ENCODE data around the gene DLEC1. TPM values are rescaled to one million over a fixed set of nuclear protein-coding genes. Genes with fewer than 3 reads are reported as not detected.

The DLEC1 gene
- total RNA-seq, 1 donor from 2014 or later, result not detected

DNA sequence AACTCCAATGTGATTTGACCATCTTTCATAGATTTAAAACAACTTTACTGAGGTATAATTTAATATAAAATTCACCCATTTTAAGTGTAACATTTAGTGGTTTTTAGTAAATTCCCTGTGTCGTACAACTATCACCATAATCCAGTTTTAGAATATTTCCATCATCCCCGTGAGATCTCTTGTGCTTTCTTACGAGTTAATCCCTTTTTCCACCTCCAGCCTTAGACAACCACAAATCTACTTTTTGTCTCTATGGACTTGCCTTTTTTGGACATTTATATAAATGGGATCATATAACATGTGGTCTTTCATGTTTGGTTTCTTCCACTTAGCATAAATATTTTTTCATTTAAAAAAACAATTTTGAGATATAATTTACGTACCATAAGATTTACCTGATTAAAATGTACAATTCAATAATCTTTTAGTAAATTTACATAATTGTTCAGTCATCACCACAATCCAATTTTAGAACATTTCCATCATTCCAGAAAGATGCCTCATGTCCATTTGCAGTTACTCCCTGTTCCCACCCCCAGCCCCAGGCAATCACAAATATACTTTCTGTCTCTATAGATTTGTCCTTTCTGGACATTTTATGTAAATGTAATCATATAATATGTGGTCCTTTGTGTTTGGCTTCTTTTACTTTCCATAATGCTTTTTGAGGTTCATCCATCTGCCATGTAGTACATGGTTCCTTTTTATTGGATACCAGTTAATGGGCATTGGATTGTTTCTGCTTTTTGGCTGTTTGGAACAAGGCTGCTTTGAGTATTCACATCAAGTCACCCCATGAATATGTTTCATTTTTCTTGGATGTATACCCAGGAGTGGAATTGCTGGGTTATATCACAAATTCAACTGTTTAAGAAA, 129.4 kb downstream of the DLEC1 start:
- no peak for DNase-seq (ENCODE audit: extremely low read depth, low read depth, low spot score)

DNA sequence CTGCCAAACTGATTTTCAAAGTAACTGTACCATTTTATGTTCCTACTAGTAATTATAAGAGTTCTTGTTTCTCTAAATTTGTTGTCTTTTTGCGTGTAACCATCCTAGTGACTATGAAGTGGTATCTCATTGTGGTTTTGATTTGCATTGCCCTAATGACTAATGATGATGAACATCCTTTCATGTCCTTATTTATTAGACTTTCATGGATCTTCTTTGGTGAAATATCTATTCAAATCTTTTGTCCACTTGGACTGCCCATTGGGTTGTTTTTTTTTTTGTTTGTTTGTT, 130.0 kb downstream of the DLEC1 start:
- no peak for DNase-seq (ENCODE audit: extremely low read depth, low read depth, low spot score)

DNA sequence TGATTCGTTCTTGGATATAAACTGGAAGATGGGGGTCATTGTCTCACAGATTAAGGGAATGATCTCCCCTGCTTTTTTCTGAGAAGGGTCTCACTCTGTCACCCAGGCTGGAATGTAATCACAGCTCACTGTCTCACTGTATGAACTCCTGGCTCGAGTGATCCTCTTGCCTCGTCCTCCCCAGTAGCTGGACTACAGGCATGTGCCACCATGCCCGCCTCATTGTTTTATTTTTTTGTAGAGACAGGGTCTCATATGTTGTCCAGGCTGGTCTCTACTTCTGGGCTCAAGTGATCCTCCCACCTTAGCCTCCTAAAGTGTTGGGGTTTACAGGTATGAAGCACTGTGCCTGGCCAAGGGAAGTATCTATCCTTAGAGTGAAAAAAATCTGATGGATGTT, 131.7 kb downstream of the DLEC1 start:
- DNase-seq (ENCODE audit: extremely low read depth, low read depth, low spot score), result no peak

DNA sequence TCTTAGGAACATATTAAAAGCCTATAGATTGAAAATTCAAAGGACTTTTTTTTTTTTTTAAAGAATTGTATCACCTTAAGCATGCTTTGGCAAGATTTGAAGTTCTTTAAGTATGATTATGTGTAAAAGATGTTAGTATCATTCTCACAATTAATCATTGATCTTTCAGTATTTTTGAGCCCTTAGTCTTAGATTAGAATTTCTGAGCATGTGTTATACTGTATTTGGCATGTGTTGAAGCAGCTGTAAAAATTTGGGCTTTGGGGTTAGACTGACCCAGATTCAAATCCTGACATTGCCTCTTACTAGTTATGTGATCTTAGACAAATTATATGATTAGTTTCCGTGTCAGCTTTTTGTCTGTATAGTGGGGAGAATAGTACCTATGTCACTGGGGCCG, 132.6 kb downstream of the DLEC1 start:
- DNase-seq (ENCODE audit: extremely low read depth, low read depth, low spot score), result no peak

Other genes with a start within 250 kb of the DLEC1 start
- 21.1 and 26.9 TPM in 2 replicates for gene CTDSPL, start 177.3 kb upstream of the DLEC1 start, total RNA-seq
- 6.7 and 7.6 TPM in 2 replicates for gene VILL, start 48.4 kb upstream of the DLEC1 start, total RNA-seq
- gene PLCD1, start 9.6 kb upstream of the DLEC1 start, total RNA-seq, result 13.0 and 16.6 TPM in 2 replicates
- gene ACAA1, start 97.9 kb downstream of the DLEC1 start, total RNA-seq, result 40.3 and 52.9 TPM in 2 replicates
- 45.6 and 63.4 TPM in 2 replicates for gene MYD88, start 99.5 kb downstream of the DLEC1 start, total RNA-seq
- gene OXSR1, start 126.3 kb downstream of the DLEC1 start, total RNA-seq, result 31.6 and 36.5 TPM in 2 replicates
- gene SLC22A13, start 226.6 kb downstream of the DLEC1 start, total RNA-seq, result not detected in 2 replicates
- gene SLC22A14, start 243.1 kb downstream of the DLEC1 start, total RNA-seq, result 0.18 TPM in 1 of 2 replicates, not detected in the other

Measured in glomerular endothelial cell (primary cell).